HCT116 (cell line): ENCODE data around the gene CACNA1S. TPM values are rescaled to one million over a fixed set of nuclear protein-coding genes. Genes with fewer than 3 reads are reported as not detected.

Experiments used
- ATAC-seq: fragments of 200-7000 bp; cut with Tn5 transposase; 2 replicates; pipeline ENCODE4 v1.9.1; 2020; ENCODE audit warnings: mild to moderate bottlenecking, moderate library complexity
- BruUV-seq: library from RNA; stranded (reverse); fragments of 400-500 nt; replicated peaks from 2 replicates; lab custom pipeline; 2021; lab: Mats Ljungman, UMichigan
- CTCF ChIA-PET: fragments of 300-600 bp; sonication (Branson Sonifier 250); formaldehyde crosslinking; loops from one replicate; lab custom pipeline; 2021; ENCODE audit warnings: antibody characterized with exemption; lab: Charles Lee
- POLR2A ChIA-PET: fragments of 300-600, 350-600 bp; sonication (Branson Sonifier 250); formaldehyde crosslinking; loops from one replicate; lab custom pipeline; 2021; ENCODE audit warnings: antibody characterized with exemption; lab: Charles Lee
- RAD21 ChIA-PET, 2 experiments: fragments of 300-600 bp; sonication (Branson Sonifier 250); formaldehyde crosslinking; loops; one replicate each; lab custom pipeline; 2023; ENCODE audit warnings: low total read pairs in 2 of 2; ENCODE audit not compliant: uncharacterized antibody in 2 of 2, unreplicated experiment in 2 of 2, low non-redundant PET in 1 of 2; lab: Charles Lee
- DNase-seq: peaks from one replicate; pipeline ENCODE4 v3.0.0-alpha.2; 2010; ENCODE audit warnings: low read depth, low spot score
- H2AFZ ChIP-seq: fragments of 200-600 bp; shearing (Covaris generic), sonication (generic); 2 replicates; pipeline ENCODE4 v1.6.1; 2017; ENCODE audit warnings: low read depth, mixed run types, mixed read lengths, antibody characterized with exemption, low read length; ENCODE audit not compliant: poor library complexity, severe bottlenecking
- H3K27ac ChIP-seq: 2 replicates; pipeline ENCODE4 v1.5.1; 2012; ENCODE audit warnings: low read depth, low read length
- H3K27me3 ChIP-seq: fragments of 200-600 bp; sonication (generic); 2 replicates; pipeline ENCODE4 v1.6.1; 2016; ENCODE audit warnings: mixed run types, low read length, mixed read lengths; ENCODE audit not compliant: insufficient read depth
- H3K36me3 ChIP-seq, 2 experiments: fragments of 200-500 bp in 1 of 2; fragments of 200-600 bp in 1 of 2; sonication (Bioruptor generic) in 1 of 2; sonication (generic) in 1 of 2; 2 replicates each; pipeline versions ENCODE4 v1.5.1 to v1.6.1; 2014 to 2016; ENCODE audit warnings: low read length in 2 of 2, inconsistent platforms in 1 of 2, mixed read lengths in 1 of 2, mixed run types in 1 of 2; ENCODE audit not compliant: insufficient read depth in 2 of 2, control insufficient read depth in 1 of 2
- H3K4me1 ChIP-seq, 2 experiments: fragments of 200-600 bp in 1 of 2; sonication (generic) in 1 of 2; 2 replicates each; pipeline versions ENCODE4 v1.5.1 to v1.6.1; 2012 to 2017; ENCODE audit warnings: low read length in 2 of 2, inconsistent platforms in 1 of 2, mild to moderate bottlenecking in 1 of 2, mixed read lengths in 1 of 2, mixed run types in 1 of 2, moderate library complexity in 1 of 2; ENCODE audit not compliant: insufficient read depth in 2 of 2, control insufficient read depth in 1 of 2
- H3K4me2 ChIP-seq: fragments of 200-600 bp; sonication (generic); 2 replicates; pipeline ENCODE4 v1.6.1; 2017; ENCODE audit warnings: mixed run types, low read length, mixed read lengths
- H3K4me3 ChIP-seq, 2 experiments: fragments of 200-600 bp in 1 of 2; sonication (generic) in 1 of 2; replicated peaks in 1 of 2; 2 replicates each; pipeline ENCODE4 v1.5.1; 2011 to 2016; ENCODE audit warnings: low read length in 2 of 2, control low read depth in 1 of 2, low read depth in 1 of 2, mild to moderate bottlenecking in 1 of 2, mixed read lengths in 1 of 2, mixed run types in 1 of 2
- H3K79me2 ChIP-seq: fragments of 200-600 bp; sonication (generic); 2 replicates; pipeline ENCODE4 v1.6.1; 2017; ENCODE audit warnings: mild to moderate bottlenecking, mixed run types, low read length, moderate library complexity, mixed read lengths; ENCODE audit not compliant: insufficient read depth
- H3K9ac ChIP-seq: fragments of 200-600 bp; sonication (generic); 2 replicates; pipeline ENCODE4 v1.6.1; 2016; ENCODE audit warnings: low read length, mixed read lengths
- H3K9me2 ChIP-seq: fragments of 200-600 bp; sonication (generic), shearing (Covaris generic); 2 replicates; pipeline ENCODE4 v1.6.1; 2017; ENCODE audit warnings: mixed run types, mild to moderate bottlenecking, moderate library complexity; ENCODE audit not compliant: insufficient read depth
- H3K9me3 ChIP-seq, 2 experiments: fragments of 200-500 bp in 1 of 2; fragments of 200-600 bp in 1 of 2; sonication (Bioruptor generic) in 1 of 2; sonication (generic) in 1 of 2; 2 replicates each; pipeline ENCODE4 v1.6.1; 2014 to 2017; ENCODE audit warnings: low read length in 2 of 2, mixed read lengths in 2 of 2, inconsistent platforms in 1 of 2, low read depth in 1 of 2, mild to moderate bottlenecking in 1 of 2, mixed run types in 1 of 2, moderate library complexity in 1 of 2; ENCODE audit not compliant: control insufficient read depth in 1 of 2, insufficient read depth in 1 of 2
- H4K20me1 ChIP-seq: fragments of 200-600 bp; sonication (generic), shearing (Covaris generic); 2 replicates; pipeline ENCODE4 v1.6.1; 2017; ENCODE audit warnings: mixed run types, mild to moderate bottlenecking, moderate library complexity; ENCODE audit not compliant: insufficient read depth
- CBX3 ChIP-seq: IDR thresholded peaks from 2 replicates; pipeline ENCODE4 v1.6.1; 2012; ENCODE audit warnings: low read depth
- EGR1 ChIP-seq: IDR thresholded peaks from 2 replicates; pipeline ENCODE4 v1.6.1; 2012; ENCODE audit warnings: low read depth
- ELF1 ChIP-seq: IDR thresholded peaks from 2 replicates; pipeline ENCODE4 v1.6.1; 2012; ENCODE audit warnings: low read depth, borderline replicate concordance
- EZH2 ChIP-seq: fragments of 200-600 bp; sonication (generic); IDR thresholded peaks from 2 replicates; pipeline ENCODE4 v1.6.1; 2017; ENCODE audit warnings: antibody characterized with exemption, mixed run types
- FOSL1 ChIP-seq: IDR thresholded peaks from 2 replicates; pipeline ENCODE4 v1.6.1; 2012; ENCODE audit warnings: low read depth
- JUND ChIP-seq: IDR thresholded peaks from 2 replicates; pipeline ENCODE4 v1.6.1; 2012
- POLR2AphosphoS5 ChIP-seq: IDR thresholded peaks from 2 replicates; pipeline ENCODE4 v1.6.1; 2011; ENCODE audit warnings: mild to moderate bottlenecking, low read depth, low read length, moderate library complexity
- RAD21 ChIP-seq: IDR thresholded peaks from 2 replicates; pipeline ENCODE4 v1.6.1; 2012; ENCODE audit warnings: low read depth, mild to moderate bottlenecking
- SP1 ChIP-seq: IDR thresholded peaks from 2 replicates; pipeline ENCODE4 v1.6.1; 2012; ENCODE audit warnings: low read depth
- TCF7L2 ChIP-seq: IDR thresholded peaks from 2 replicates; pipeline ENCODE4 v1.7.0; 2011; ENCODE audit warnings: borderline replicate concordance, inconsistent platforms; ENCODE audit not compliant: insufficient read depth, insufficient read length; ENCODE audit errors: extremely low read depth
- YY1 ChIP-seq: IDR thresholded peaks from 2 replicates; pipeline ENCODE4 v1.6.1; 2011; ENCODE audit warnings: low read length, low read depth, moderate library complexity, mild to moderate bottlenecking; ENCODE audit not compliant: insufficient replicate concordance; ENCODE audit errors: extremely low read depth
- ZFX ChIP-seq: fragments of 450-650 bp; IDR thresholded peaks from 2 replicates; pipeline ENCODE4 v1.6.1; 2017
- intact Hi-C: fragments of 100-400 bp; cut with micrococcal nuclease; formaldehyde crosslinking; loops from 2 replicates; pipeline ENCODE4 v1.10.0; 2022
- total RNA-seq: library from RNA; stranded (reverse); gene quantifications from one replicate; pipeline ENCODE4 v1.2.1, GENCODE V29; 2021; ENCODE audit not compliant: unreplicated experiment
- TF ChIP-seq, protein P1 (sequence below): IDR thresholded peaks from 2 replicates; pipeline ENCODE4 v1.6.1; 2012
- TF ChIP-seq, protein P2 (sequence below): IDR thresholded peaks from 2 replicates; pipeline ENCODE4 v1.6.1; 2011; ENCODE audit warnings: mild to moderate bottlenecking, low read length, moderate library complexity; ENCODE audit not compliant: insufficient replicate concordance; ENCODE audit errors: extremely low read depth
- TF ChIP-seq, protein P3 (sequence below): IDR thresholded peaks from 2 replicates; pipeline ENCODE4 v1.6.1; 2012

The CACNA1S gene
- total RNA-seq, 1 experiment from 2014 or later, result not detected

GRCh38 chr1:201093561-201093960, 18.7 kb downstream of the CACNA1S start:
- ATAC-seq (no peak), DNase-seq (no peak)
- no peaks in the 10 kb centered on the region for H3K9me2 ChIP-seq
- no TSS peak for BruUV-seq
- H3K36me3 ChIP-seq, result no peaks in the 10 kb centered on the region
- H3K4me1 ChIP-seq, result no peaks in the 10 kb centered on the region; a peak in 1 of 4 replicates
- H3K27ac ChIP-seq, result no peak overlapping the region
- no peaks in the 10 kb centered on the region for H3K79me2 ChIP-seq
- no peaks in the 10 kb centered on the region for H4K20me1 ChIP-seq
- H3K4me2 ChIP-seq, result no peak overlapping the region
- no peaks in the 10 kb centered on the region for H3K27me3 ChIP-seq
- TF ChIP-seq ELF1 (no peak), FOSL1 (no peak), EZH2 (no peak), CBX3 (no peak), RAD21 (no peak), YY1 (no peak), SP1 (no peak), TCF7L2 (no peak), EGR1 (no peak), POLR2AphosphoS5 (no peak), JUND (no peak), ZFX (no peak)
- TF ChIP-seq, protein P1, sequence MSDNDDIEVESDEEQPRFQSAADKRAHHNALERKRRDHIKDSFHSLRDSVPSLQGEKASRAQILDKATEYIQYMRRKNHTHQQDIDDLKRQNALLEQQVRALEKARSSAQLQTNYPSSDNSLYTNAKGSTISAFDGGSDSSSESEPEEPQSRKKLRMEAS, result no peak
- TF ChIP-seq, protein P2, sequence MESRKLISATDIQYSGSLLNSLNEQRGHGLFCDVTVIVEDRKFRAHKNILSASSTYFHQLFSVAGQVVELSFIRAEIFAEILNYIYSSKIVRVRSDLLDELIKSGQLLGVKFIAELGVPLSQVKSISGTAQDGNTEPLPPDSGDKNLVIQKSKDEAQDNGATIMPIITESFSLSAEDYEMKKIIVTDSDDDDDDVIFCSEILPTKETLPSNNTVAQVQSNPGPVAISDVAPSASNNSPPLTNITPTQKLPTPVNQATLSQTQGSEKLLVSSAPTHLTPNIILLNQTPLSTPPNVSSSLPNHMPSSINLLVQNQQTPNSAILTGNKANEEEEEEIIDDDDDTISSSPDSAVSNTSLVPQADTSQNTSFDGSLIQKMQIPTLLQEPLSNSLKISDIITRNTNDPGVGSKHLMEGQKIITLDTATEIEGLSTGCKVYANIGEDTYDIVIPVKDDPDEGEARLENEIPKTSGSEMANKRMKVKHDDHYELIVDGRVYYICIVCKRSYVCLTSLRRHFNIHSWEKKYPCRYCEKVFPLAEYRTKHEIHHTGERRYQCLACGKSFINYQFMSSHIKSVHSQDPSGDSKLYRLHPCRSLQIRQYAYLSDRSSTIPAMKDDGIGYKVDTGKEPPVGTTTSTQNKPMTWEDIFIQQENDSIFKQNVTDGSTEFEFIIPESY, result no peak
- TF ChIP-seq, protein P3, sequence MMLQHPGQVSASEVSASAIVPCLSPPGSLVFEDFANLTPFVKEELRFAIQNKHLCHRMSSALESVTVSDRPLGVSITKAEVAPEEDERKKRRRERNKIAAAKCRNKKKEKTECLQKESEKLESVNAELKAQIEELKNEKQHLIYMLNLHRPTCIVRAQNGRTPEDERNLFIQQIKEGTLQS, result no peak
- H3K4me3 ChIP-seq, result no peak overlapping the region
- intact Hi-C loops, result no loop called here
- no peaks in the 10 kb centered on the region for H3K9me3 ChIP-seq
- no peak overlapping the region for H2AFZ ChIP-seq
- H3K9ac ChIP-seq, result no peak overlapping the region
- CTCF ChIA-PET, result no interaction called here
- POLR2A ChIA-PET, result no interaction called here
- RAD21 ChIA-PET, result no interaction called here
